AG04450 (cell line): ENCODE results near the gene PEPD. TPM values are rescaled to one million over a fixed set of nuclear protein-coding genes. Genes with fewer than 3 reads are reported as not detected.

ENCODE experiments used
- CTCF ChIA-PET: fragments of 300-600, 350-600 bp; formaldehyde crosslinking; extraction: SDS; loops from one replicate; lab custom pipeline; 2022; ENCODE audit warnings: antibody characterized with exemption, inconsistent platforms; lab: Charles Lee
- POLR2A ChIA-PET: fragments of 350-600 bp; formaldehyde crosslinking; extraction: SDS; loops from one replicate; lab custom pipeline; 2021; ENCODE audit warnings: antibody characterized with exemption, inconsistent platforms; lab: Yijun Ruan, JAX
- DNase-seq: peaks from one replicate; pipeline ENCODE4 v3.0.0-alpha.2; 2011; ENCODE audit warnings: low read depth, low spot score
- H3K27ac ChIP-seq: one replicate; pipeline ENCODE4 v1.5.1; 2012; ENCODE audit warnings: low read depth, low read length, control low read depth
- H3K27me3 ChIP-seq: one replicate; pipeline ENCODE4 v1.6.0; 2012; ENCODE audit warnings: low read length; ENCODE audit not compliant: control insufficient read depth, insufficient read depth
- H3K4me3 ChIP-seq: 2 replicates; pipeline ENCODE4 v1.5.1; 2011; ENCODE audit warnings: mild to moderate bottlenecking, low read depth, low read length, control low read depth
- H3K9me3 ChIP-seq: 2 replicates; pipeline ENCODE4 v1.5.1; 2012; ENCODE audit warnings: low read length; ENCODE audit not compliant: control insufficient read depth, insufficient read depth
- CTCF ChIP-seq: IDR thresholded peaks from 2 replicates; pipeline ENCODE4 v1.5.1; 2011; ENCODE audit warnings: low read depth, low read length, control low read depth, inconsistent platforms
- polyA plus RNA-seq: library from polyadenylated mRNA; depleted of rRNA; stranded (reverse); fragments of >200 nt; gene quantifications from 2 replicates; pipeline ENCODE4 v1.2.3, GENCODE V29; 2011

PEPD gene
- polyA plus RNA-seq, 1 experiment = 67.1 TPM

DNA sequence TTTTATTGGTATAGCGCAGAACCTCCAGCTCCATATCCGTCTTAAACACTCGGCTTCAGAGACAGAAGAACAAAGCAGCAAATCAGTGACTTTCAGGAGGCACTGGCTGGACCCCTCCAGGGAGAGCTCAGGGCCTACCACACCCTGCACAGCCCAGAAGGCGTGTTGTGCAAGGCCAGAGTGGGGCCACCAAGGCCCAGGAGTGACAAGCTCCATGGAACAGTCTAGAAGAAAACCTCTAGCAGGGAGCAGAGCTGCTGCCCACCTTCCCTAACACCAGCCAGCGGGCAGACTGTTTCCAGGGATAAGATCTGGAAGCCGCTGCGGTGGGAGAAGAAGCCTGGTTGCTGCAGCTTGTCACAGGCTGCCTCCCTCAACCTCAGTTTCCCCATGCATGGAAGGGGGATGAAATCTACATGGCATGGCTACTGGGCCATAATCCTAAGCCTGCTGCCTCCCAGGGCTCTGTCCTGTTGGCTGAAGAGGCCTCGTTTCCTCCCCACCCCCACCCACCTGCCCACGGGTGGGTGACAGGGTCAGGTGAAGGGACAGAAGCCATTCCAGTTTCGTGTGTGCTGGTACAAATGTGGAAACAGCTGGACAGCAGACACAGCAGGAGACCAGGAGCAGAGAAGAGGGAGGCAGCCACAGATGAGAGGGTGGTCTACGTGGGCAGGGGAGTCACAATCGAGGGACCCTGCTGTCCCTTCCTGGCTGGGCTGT, 57.4 kb downstream of the PEPD start:
- H3K27ac ChIP-seq = no peak overlapping the region
- ChIA-PET CTCF (interaction anchor here (0.6 to 1.8 kb wide), 2 partner anchors 33 to 489 kb away, joined by 4 to 7 read pairs; no protein-coding TSS in a partner anchor), POLR2A (no interaction called here)
- TF ChIP-seq CTCF = no peak
- DNase-seq = no peak
- H3K4me3 ChIP-seq = no peak overlapping the region
- no peaks in the 10 kb centered on the region for H3K9me3 ChIP-seq
- no peaks in the 10 kb centered on the region for H3K27me3 ChIP-seq

DNA sequence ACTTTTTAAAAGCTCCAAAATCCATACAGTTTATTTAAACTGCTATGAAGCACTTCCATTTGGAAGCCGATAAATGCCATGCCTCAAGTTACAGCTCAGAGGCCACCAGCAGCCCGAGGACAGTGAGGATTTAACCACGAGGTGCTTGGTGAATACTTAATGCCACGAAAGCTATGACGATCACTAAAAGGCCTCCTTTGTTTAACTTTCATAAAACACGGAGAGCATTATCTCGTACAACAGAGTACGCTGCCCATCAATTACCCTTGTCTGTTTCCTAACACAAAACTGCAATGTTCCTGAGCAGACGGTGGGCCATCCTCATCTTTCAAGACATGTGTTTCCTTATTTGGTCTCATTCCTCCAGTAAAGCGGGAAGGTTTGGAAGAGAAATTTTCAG, 58.4 kb downstream of the PEPD start:
- no peak for TF ChIP-seq CTCF
- CTCF ChIA-PET = interaction anchor here (0.6 to 1.8 kb wide), 2 partner anchors 32 to 488 kb away, joined by 4 to 7 read pairs; no protein-coding TSS in a partner anchor

GRCh38 chr19:33462112-33462791, 59.3 kb downstream of the PEPD start:
- Histone ChIP-seq H3K9me3 (no peaks in the 10 kb centered on the region), H3K27ac (no peak overlapping the region), H3K27me3 (no peaks in the 10 kb centered on the region), H3K4me3 (no peak overlapping the region)
- POLR2A ChIA-PET = no interaction called here
- no peak for TF ChIP-seq CTCF
- DNase-seq = no peak
- CTCF ChIA-PET = no interaction called here

More for the DNA sequence above, 58.4 kb downstream of the PEPD start:
- no peak overlapping the region for H3K27ac ChIP-seq
- H3K9me3 ChIP-seq = no peaks in the 10 kb centered on the region
- DNase-seq = no peak
- H3K27me3 ChIP-seq = no peaks in the 10 kb centered on the region
- POLR2A ChIA-PET = no interaction called here
- H3K4me3 ChIP-seq = no peak overlapping the region

DNA sequence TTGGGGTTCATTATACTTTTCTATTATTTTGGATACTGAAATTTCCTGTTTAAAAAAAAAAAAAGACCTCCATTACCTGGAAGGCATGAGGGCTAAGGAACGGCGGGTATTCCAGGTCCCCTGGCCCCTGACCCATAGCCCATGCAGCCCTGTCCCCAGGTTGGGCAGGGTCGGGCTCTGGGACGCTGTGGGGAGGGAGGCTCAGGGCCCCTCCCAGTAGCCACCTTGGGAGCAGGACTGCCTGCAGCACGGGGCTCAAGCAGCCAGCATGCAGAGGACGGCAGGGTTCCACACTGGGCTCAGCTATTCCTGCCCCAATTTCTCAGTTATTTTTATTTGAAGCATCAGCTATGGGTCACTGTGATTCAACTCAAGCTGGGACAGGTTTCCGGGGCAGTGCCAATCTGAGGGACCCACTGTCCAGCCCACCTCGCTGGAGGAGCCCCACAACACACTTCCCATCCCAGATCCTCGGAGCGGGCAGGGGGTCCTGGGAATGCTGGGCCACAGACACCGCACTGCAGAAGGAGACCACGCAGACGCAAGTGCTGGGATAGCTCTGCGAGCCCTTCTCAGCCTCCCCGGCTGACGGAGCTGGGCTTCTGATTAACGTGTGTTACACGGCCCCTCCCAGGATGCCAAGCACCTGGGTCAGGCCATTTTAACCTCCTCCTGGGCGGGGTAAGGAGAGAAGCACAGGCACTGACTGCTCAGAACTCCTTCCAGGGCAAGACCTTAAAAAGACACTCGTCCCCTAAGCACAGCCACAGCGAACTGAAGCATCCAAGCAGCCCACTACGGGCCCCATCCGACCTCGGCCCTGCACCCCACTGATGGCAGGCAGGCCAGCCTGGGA, 60.1 kb downstream of the PEPD start:
- POLR2A ChIA-PET = no interaction called here
- CTCF ChIA-PET = interaction anchor here (0.6 kb wide), 1 partner anchor 635 kb away, joined by 3 read pairs; no protein-coding TSS in a partner anchor
- Histone ChIP-seq H3K4me3 (no peak overlapping the region), H3K27me3 (no peaks in the 10 kb centered on the region), H3K9me3 (no peaks in the 10 kb centered on the region), H3K27ac (no peak overlapping the region)
- no peak for TF ChIP-seq CTCF
- DNase-seq = no peak
